CD4-positive, alpha-beta memory T cell (primary cell): ENCODE results near the gene FXR1. TPM values are rescaled to one million over a fixed set of nuclear protein-coding genes. Genes with fewer than 3 reads are reported as not detected.
"Not testable (repeated sequence)": the region's sequence is repeated elsewhere in the genome, so short reads cannot be mapped to it uniquely, and the experiment has no call there.

Source experiments
- CTCF ChIA-PET: fragments of 350-600 bp; sonication (Branson Sonifier 250); formaldehyde crosslinking; loops from one replicate; lab custom pipeline; 2021; ENCODE audit warnings: inconsistent platforms; ENCODE audit not compliant: partially characterized antibody; lab: Charles Lee
- POLR2A ChIA-PET: fragments of 350-600 bp; sonication (Branson Sonifier 250); formaldehyde crosslinking; loops from one replicate; lab custom pipeline; 2021; ENCODE audit not compliant: partially characterized antibody; lab: Charles Lee
- DNase-seq, 5 donors: peaks; one replicate each; pipeline versions ENCODE4 v3.0.0 to v3.0.0-alpha.2; 2020 to 2022; ENCODE audit warnings: mixed read lengths in 1 of 5
- H3K27ac ChIP-seq: one replicate; pipeline ENCODE4 v1.7.0; 2013; ENCODE audit warnings: low read depth, low read length
- H3K27me3 ChIP-seq: 2 replicates; pipeline ENCODE4 v1.7.0; 2013; ENCODE audit warnings: mild to moderate bottlenecking, low read length, moderate library complexity; ENCODE audit not compliant: insufficient read depth
- H3K36me3 ChIP-seq: 2 replicates; pipeline ENCODE4 v1.7.0; 2013; ENCODE audit warnings: mild to moderate bottlenecking, low read length, moderate library complexity; ENCODE audit not compliant: insufficient read depth
- H3K4me1 ChIP-seq: 2 replicates; pipeline ENCODE4 v1.7.0; 2013; ENCODE audit warnings: mild to moderate bottlenecking, low read length, moderate library complexity; ENCODE audit not compliant: insufficient read depth
- H3K4me3 ChIP-seq, 2 donors: one replicate each; pipeline ENCODE4 v1.7.0; 2013; ENCODE audit warnings: low read length in 2 of 2, mild to moderate bottlenecking in 1 of 2
- H3K9me3 ChIP-seq, 2 donors: one replicate each; pipeline ENCODE4 v1.7.0; 2013; ENCODE audit warnings: low read length in 2 of 2, control low read depth in 1 of 2; ENCODE audit not compliant: control insufficient read depth in 1 of 2
- H3K27ac Mint-ChIP-seq, 7 donors: one replicate each; pipeline ENCODE4 v1.8.0; 2020 to 2021; ENCODE audit warnings: mixed read lengths in 7 of 7, mild to moderate bottlenecking in 6 of 7, inconsistent platforms in 3 of 7, moderate library complexity in 3 of 7
- H3K27me3 Mint-ChIP-seq, 2 donors: one replicate each; pipeline ENCODE4 v1.8.0; 2020 to 2021; ENCODE audit warnings: mixed read lengths in 2 of 2
- H3K36me3 Mint-ChIP-seq, 2 donors: one replicate each; pipeline ENCODE4 v1.8.0; 2020 to 2021; ENCODE audit warnings: mixed read lengths in 2 of 2, inconsistent platforms in 1 of 2, mild to moderate bottlenecking in 1 of 2
- H3K4me1 Mint-ChIP-seq, 4 donors: one replicate each; pipeline ENCODE4 v1.8.0; 2020 to 2021; ENCODE audit warnings: mixed read lengths in 4 of 4, mild to moderate bottlenecking in 1 of 4
- H3K4me3 Mint-ChIP-seq, 8 donors: one replicate each; pipeline ENCODE4 v1.8.0; 2020 to 2021; ENCODE audit warnings: mixed read lengths in 8 of 8, mild to moderate bottlenecking in 7 of 8, moderate library complexity in 6 of 8, inconsistent platforms in 3 of 8
- H3K9me3 Mint-ChIP-seq, 8 donors: one replicate each; pipeline ENCODE4 v1.8.0; 2020 to 2021; ENCODE audit warnings: mixed read lengths in 8 of 8, mild to moderate bottlenecking in 5 of 8, inconsistent platforms in 3 of 8, moderate library complexity in 1 of 8
- intact Hi-C: fragments of 100-400 bp; cut with micrococcal nuclease; formaldehyde crosslinking; loops from one replicate; pipeline ENCODE4 v1.15.1; 2023
- polyA plus RNA-seq, 2 donors: library from polyadenylated mRNA; unstranded; fragments of 300-500 nt; fragmentation: Illumina TruSeq; gene quantifications; one replicate each; pipeline ENCODE4 v1.2.3, GENCODE V29; 2021
- total RNA-seq, 2 experiments: library from RNA; stranded (reverse); gene quantifications; one replicate each; pipeline ENCODE4 v1.2.3, GENCODE V29; 2021

FXR1 gene
- total and polyA plus RNA-seq, 4 experiments from 2014 or later, result 44.9 to 131 (median 91.6) TPM

GRCh38 chr3:180996415-180996932 is 84.0 kb downstream of the FXR1 start:
- Histone ChIP-seq H3K27me3 (no peaks in the 10 kb centered on the region), H3K27ac (no peak overlapping the region), H3K4me3 (no peak overlapping the region), H3K4me1 (no peaks in the 10 kb centered on the region), H3K9me3 (no peaks in the 10 kb centered on the region), H3K36me3 (no peaks in the 10 kb centered on the region)
- ChIA-PET POLR2A (no interaction called here), CTCF (no interaction called here)
- H3K27ac Mint-ChIP-seq, result no peak overlapping the region
- peaks cover 0 to 2% (median under 1%) of the 10 kb centered on the region in 4 donors for H3K4me1 Mint-ChIP-seq
- no peak for DNase-seq
- intact Hi-C loops, result no loop called here
- no peak overlapping the region for H3K4me3 Mint-ChIP-seq
- H3K27me3 Mint-ChIP-seq, result peaks cover 6 to 9% of the 10 kb centered on the region in 2 donors
- peaks cover 3 to 8% of the 10 kb centered on the region in 2 donors for H3K36me3 Mint-ChIP-seq
- peaks cover 0 to 23% (median 13%) of the 10 kb centered on the region in 8 donors for H3K9me3 Mint-ChIP-seq

GRCh38 chr3:181002331-181002730 is 89.9 kb downstream of the FXR1 start:
- intact Hi-C loops, CTCF ChIA-PET, H3K27me3 ChIP-seq, H3K36me3 ChIP-seq, H3K27ac ChIP-seq, DNase-seq, H3K4me3 ChIP-seq, H3K27ac Mint-ChIP-seq, H3K4me1 ChIP-seq, H3K9me3 ChIP-seq, H3K4me3 Mint-ChIP-seq, H3K4me1 Mint-ChIP-seq, POLR2A ChIA-PET: not testable (repeated sequence)
- Mint-ChIP-seq H3K9me3 (peaks cover 4 to 43% (median 30%) of the 10 kb centered on the region in 8 donors), H3K36me3 (peaks cover 9 to 15% of the 10 kb centered on the region in 2 donors), H3K27me3 (peaks cover 8 to 12% of the 10 kb centered on the region in 2 donors)

- H3K9me3 ChIP-seq, H3K4me3 ChIP-seq, H3K27ac Mint-ChIP-seq, H3K27ac ChIP-seq, DNase-seq, POLR2A ChIA-PET, H3K4me1 Mint-ChIP-seq, intact Hi-C loops, H3K27me3 ChIP-seq, H3K36me3 ChIP-seq, H3K4me3 Mint-ChIP-seq, CTCF ChIA-PET, H3K4me1 ChIP-seq: not testable (repeated sequence)
- Mint-ChIP-seq H3K27me3 (peaks cover 6 to 12% of the 10 kb centered on the region in 2 donors), H3K9me3 (peaks cover 4 to 43% (median 31%) of the 10 kb centered on the region in 8 donors), H3K36me3 (peaks cover 9 to 15% of the 10 kb centered on the region in 2 donors)
Observed at GRCh38 chr3:181003469-181003868, 91.0 kb downstream of the FXR1 start.

GRCh38 chr3:181006541-181006940 is 94.1 kb downstream of the FXR1 start:
- no peak overlapping the region for H3K4me3 ChIP-seq
- peaks cover 2 to 8% of the 10 kb centered on the region in 2 donors for H3K27me3 Mint-ChIP-seq
- intact Hi-C loops, result no loop called here
- H3K4me1 ChIP-seq, result no peaks in the 10 kb centered on the region
- H3K4me1 Mint-ChIP-seq, result no peaks in the 10 kb centered on the region
- H3K9me3 ChIP-seq, result no peaks in the 10 kb centered on the region
- H3K36me3 ChIP-seq, result no peaks in the 10 kb centered on the region
- POLR2A ChIA-PET, result no interaction called here
- no peak overlapping the region for H3K27ac ChIP-seq
- peaks cover 0 to 21% (median 18%) of the 10 kb centered on the region in 8 donors for H3K9me3 Mint-ChIP-seq
- H3K36me3 Mint-ChIP-seq, result peaks cover under 1 to 12% of the 10 kb centered on the region in 2 donors
- H3K4me3 Mint-ChIP-seq, result no peak overlapping the region
- no peak for DNase-seq
- H3K27me3 ChIP-seq, result no peaks in the 10 kb centered on the region
- no peak overlapping the region for H3K27ac Mint-ChIP-seq
- CTCF ChIA-PET, result no interaction called here

GRCh38 chr3:181007262-181007661 is 94.8 kb downstream of the FXR1 start:
- no peak for DNase-seq
- POLR2A ChIA-PET, result no interaction called here
- Mint-ChIP-seq H3K27me3 (peaks cover 2 to 3% of the 10 kb centered on the region in 2 donors), H3K27ac (no peak overlapping the region), H3K36me3 (peaks cover 0 to 5% of the 10 kb centered on the region in 2 donors), H3K4me1 (peaks cover 0 to 1% (median 0%) of the 10 kb centered on the region in 4 donors), H3K9me3 (peaks cover 0 to 14% (median 11%) of the 10 kb centered on the region in 8 donors), H3K4me3 (no peak overlapping the region)
- H3K27ac ChIP-seq, result no peak overlapping the region
- intact Hi-C loops, result no loop called here
- no peaks in the 10 kb centered on the region for H3K9me3 ChIP-seq
- no peak overlapping the region for H3K4me3 ChIP-seq
- no peaks in the 10 kb centered on the region for H3K36me3 ChIP-seq
- no peaks in the 10 kb centered on the region for H3K27me3 ChIP-seq
- no peaks in the 10 kb centered on the region for H3K4me1 ChIP-seq
- CTCF ChIA-PET, result no interaction called here

GRCh38 chr3:181008796-181009195 is 96.3 kb downstream of the FXR1 start:
- no peak for DNase-seq
- Histone ChIP-seq H3K4me3 (no peak overlapping the region), H3K36me3 (no peaks in the 10 kb centered on the region), H3K27me3 (no peaks in the 10 kb centered on the region), H3K4me1 (no peaks in the 10 kb centered on the region), H3K9me3 (no peaks in the 10 kb centered on the region), H3K27ac (no peak overlapping the region)
- no peak overlapping the region for H3K4me3 Mint-ChIP-seq
- intact Hi-C loops, result no loop called here
- CTCF ChIA-PET, result no interaction called here
- no peak overlapping the region for H3K27ac Mint-ChIP-seq
- POLR2A ChIA-PET, result no interaction called here
- H3K4me1 Mint-ChIP-seq, result peaks cover 0 to 2% (median under 1%) of the 10 kb centered on the region in 4 donors
- H3K27me3 Mint-ChIP-seq, result peaks cover 0 to 2% of the 10 kb centered on the region in 2 donors
- peaks cover 0 to 5% (median 1%) of the 10 kb centered on the region in 8 donors for H3K9me3 Mint-ChIP-seq
- H3K36me3 Mint-ChIP-seq, result no peaks in the 10 kb centered on the region

- Mint-ChIP-seq H3K27ac (no peak overlapping the region), H3K9me3 (peaks cover 0 to 5% (median 1%) of the 10 kb centered on the region in 8 donors), H3K36me3 (no peaks in the 10 kb centered on the region), H3K4me3 (no peak overlapping the region), H3K27me3 (peaks cover 0 to 3% of the 10 kb centered on the region in 2 donors), H3K4me1 (peaks cover 0 to 2% (median under 1%) of the 10 kb centered on the region in 4 donors)
- ChIA-PET POLR2A (no interaction called here), CTCF (no interaction called here)
- Histone ChIP-seq H3K27me3 (no peaks in the 10 kb centered on the region), H3K9me3 (no peaks in the 10 kb centered on the region), H3K4me1 (no peaks in the 10 kb centered on the region), H3K27ac (no peak overlapping the region), H3K4me3 (no peak overlapping the region), H3K36me3 (no peaks in the 10 kb centered on the region)
- intact Hi-C loops, result no loop called here
- DNase-seq, result no peak
Observed at GRCh38 chr3:181009225-181009624, 96.8 kb downstream of the FXR1 start.
